DOHH2 (cell line): Measurements from ENCODE around the gene WHRN.

Source experiments
- CTCF ChIP-seq: fragments of 200-600 bp; sonication (generic); IDR thresholded peaks from one replicate; pipeline ENCODE4 v1.5.1; 2014; ENCODE audit warnings: antibody characterized with exemption, mild to moderate bottlenecking, low read depth, low read length; ENCODE audit not compliant: poor library complexity, severe bottlenecking
- EZH2phosphoT487 ChIP-seq: fragments of 200-600 bp; sonication (generic); IDR thresholded peaks from 2 replicates; pipeline ENCODE4 v1.6.1; 2017; ENCODE audit warnings: borderline replicate concordance, mild to moderate bottlenecking, antibody characterized with exemption, low read length, moderate library complexity, mixed read lengths

- TF ChIP-seq CTCF (no peak), EZH2phosphoT487 (no peak)
These were observed 141.8 kb downstream of the WHRN start for GRCh38 chr9:114363424-114363823.
